H1 (cell line): ENCODE results near the gene RARB. TPM values are rescaled to one million over a fixed set of nuclear protein-coding genes. Genes with fewer than 3 reads are reported as not detected.

ENCODE experiments used
- CTBP2 ChIP-seq: IDR thresholded peaks from 2 replicates; pipeline ENCODE4 v1.7.0; 2011; ENCODE audit warnings: borderline replicate concordance, mild to moderate bottlenecking, moderate library complexity, mixed read lengths, low read length; ENCODE audit not compliant: insufficient read depth, insufficient read length
- KDM5A ChIP-seq: fragments of 200-600 bp; IDR thresholded peaks from 2 replicates; pipeline ENCODE4 v1.7.1; 2012; ENCODE audit warnings: mild to moderate bottlenecking, low read length, inconsistent platforms, mixed read lengths
- MAFK ChIP-seq: IDR thresholded peaks from 2 replicates; pipeline ENCODE4 v1.6.1; 2012; ENCODE audit warnings: low read depth, mild to moderate bottlenecking, improper control_type of control experiment, low read length
- RXRA ChIP-seq: IDR thresholded peaks from 2 replicates; pipeline ENCODE4 v1.6.1; 2011; ENCODE audit warnings: low read depth, mild to moderate bottlenecking, low read length, moderate library complexity; ENCODE audit not compliant: insufficient read depth
- SIRT6 ChIP-seq: IDR thresholded peaks from one replicate; pipeline ENCODE4 v1.7.1; 2012; ENCODE audit warnings: low read length, inconsistent platforms
- YY1 ChIP-seq: IDR thresholded peaks from 2 replicates; pipeline ENCODE4 v1.6.1; 2011; ENCODE audit warnings: low read depth, mild to moderate bottlenecking, low read length
- polyA plus RNA-seq, 7 experiments: library from polyadenylated mRNA; depleted of rRNA in 3 of 7; stranded (reverse) in 5 of 7; unstranded in 2 of 7; fragments of >200 nt in 5 of 7; fragments of 200-250 nt in 2 of 7; gene quantifications; 1 replicate in 5 of 7; 2 replicates in 1 of 7; 4 replicates in 1 of 7; pipeline versions ENCODE4 v1.2.1 to v1.2.3, GENCODE V29; 2011 to 2013; ENCODE audit warnings: missing spikeins in 2 of 7, mixed read lengths in 2 of 7
- total RNA-seq: library from RNA; stranded (reverse); fragmentation: NEBNext Ultra II Directional; extraction: Animal tissue kit (Norgen Biotek cat#: 25700); gene quantifications from 2 replicates; pipeline ENCODE4 v1.2.1, GENCODE V29; 2021
- TF ChIP-seq, protein P1 (sequence below): IDR thresholded peaks from 2 replicates; pipeline ENCODE4 v1.6.1; 2011; ENCODE audit warnings: low read length, improper control_type of control experiment

RARB gene
- total and polyA plus RNA-seq, 2 of the 8 experiments (the other 6 are each of a cell fraction or from before 2014, with no cell fraction given) = 0.15 to 0.22 TPM

DNA sequence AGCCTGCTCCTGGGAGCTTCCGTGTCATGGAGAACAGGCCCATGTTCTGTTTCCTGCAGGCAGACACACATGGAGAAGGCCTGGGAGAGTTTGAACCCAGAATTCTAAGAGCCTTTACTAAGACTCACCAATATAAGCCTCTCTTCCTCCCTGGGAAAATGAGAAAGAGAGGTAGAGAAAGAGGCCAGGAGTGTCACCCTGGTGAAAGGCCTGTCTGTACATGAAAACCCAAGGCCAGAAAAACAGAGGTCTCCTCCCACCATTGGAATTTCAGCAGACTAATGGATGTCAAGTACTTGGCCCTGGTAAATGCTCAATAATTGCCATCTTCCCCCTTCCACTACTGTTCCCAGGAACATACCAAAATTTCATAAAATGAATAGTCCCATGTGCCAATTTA, 119.0 kb downstream of the RARB start (continued):
- no peak for TF ChIP-seq YY1
- no peak for TF ChIP-seq SIRT6
- TF ChIP-seq CTBP2 = no peak
- no peak for TF ChIP-seq RXRA
- no peak for TF ChIP-seq KDM5A
- TF ChIP-seq MAFK = no peak
- TF ChIP-seq, protein P1, sequence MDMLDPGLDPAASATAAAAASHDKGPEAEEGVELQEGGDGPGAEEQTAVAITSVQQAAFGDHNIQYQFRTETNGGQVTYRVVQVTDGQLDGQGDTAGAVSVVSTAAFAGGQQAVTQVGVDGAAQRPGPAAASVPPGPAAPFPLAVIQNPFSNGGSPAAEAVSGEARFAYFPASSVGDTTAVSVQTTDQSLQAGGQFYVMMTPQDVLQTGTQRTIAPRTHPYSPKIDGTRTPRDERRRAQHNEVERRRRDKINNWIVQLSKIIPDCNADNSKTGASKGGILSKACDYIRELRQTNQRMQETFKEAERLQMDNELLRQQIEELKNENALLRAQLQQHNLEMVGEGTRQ = no peak
